Panc1 (cell line): Measurements from ENCODE around the gene SCP2.

Source experiments
- POLR2AphosphoS5 ChIP-seq: IDR thresholded peaks from 2 replicates; pipeline ENCODE4 v1.6.1; 2012; ENCODE audit warnings: mild to moderate bottlenecking, low read depth, low read length, moderate library complexity
- TCF7L2 ChIP-seq: IDR thresholded peaks from 2 replicates; pipeline ENCODE4 v1.6.1; 2011; ENCODE audit warnings: mild to moderate bottlenecking, low read depth, low read length, inconsistent platforms
- TF ChIP-seq, protein P1 (sequence below): fragments of 450-650 bp; IDR thresholded peaks from 2 replicates; pipeline ENCODE4 v1.5.1; 2017; ENCODE audit warnings: mild to moderate bottlenecking
- TF ChIP-seq, protein P2 (sequence below), 2 experiments: IDR thresholded peaks; 2 replicates each; pipeline ENCODE4 v1.6.1; 2011 to 2012; ENCODE audit warnings: low read depth in 2 of 2, control low read depth in 1 of 2, low read length in 1 of 2, mild to moderate bottlenecking in 1 of 2, moderate library complexity in 1 of 2; ENCODE audit not compliant: insufficient read depth in 1 of 2

DNA sequence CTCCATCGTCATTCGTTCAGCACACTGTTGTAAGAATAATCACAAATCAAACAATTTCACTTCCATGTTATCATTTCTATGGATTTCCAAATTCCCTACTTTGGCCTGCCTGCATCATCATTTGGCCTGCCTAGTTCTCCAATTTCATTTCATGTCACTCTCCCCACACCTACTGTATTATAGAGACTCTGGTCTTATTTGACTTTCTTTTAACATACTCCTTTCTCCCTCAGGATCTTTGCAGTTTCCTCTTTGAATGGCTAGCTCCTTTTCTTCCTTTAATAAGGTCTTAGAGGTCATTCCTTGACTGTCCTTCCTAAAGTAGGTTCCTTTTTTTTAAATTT, 98.7 kb downstream of the SCP2 start:
- TF ChIP-seq, protein P1, sequence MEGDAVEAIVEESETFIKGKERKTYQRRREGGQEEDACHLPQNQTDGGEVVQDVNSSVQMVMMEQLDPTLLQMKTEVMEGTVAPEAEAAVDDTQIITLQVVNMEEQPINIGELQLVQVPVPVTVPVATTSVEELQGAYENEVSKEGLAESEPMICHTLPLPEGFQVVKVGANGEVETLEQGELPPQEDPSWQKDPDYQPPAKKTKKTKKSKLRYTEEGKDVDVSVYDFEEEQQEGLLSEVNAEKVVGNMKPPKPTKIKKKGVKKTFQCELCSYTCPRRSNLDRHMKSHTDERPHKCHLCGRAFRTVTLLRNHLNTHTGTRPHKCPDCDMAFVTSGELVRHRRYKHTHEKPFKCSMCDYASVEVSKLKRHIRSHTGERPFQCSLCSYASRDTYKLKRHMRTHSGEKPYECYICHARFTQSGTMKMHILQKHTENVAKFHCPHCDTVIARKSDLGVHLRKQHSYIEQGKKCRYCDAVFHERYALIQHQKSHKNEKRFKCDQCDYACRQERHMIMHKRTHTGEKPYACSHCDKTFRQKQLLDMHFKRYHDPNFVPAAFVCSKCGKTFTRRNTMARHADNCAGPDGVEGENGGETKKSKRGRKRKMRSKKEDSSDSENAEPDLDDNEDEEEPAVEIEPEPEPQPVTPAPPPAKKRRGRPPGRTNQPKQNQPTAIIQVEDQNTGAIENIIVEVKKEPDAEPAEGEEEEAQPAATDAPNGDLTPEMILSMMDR = no peak
- TF ChIP-seq POLR2AphosphoS5 (no peak), TCF7L2 (no peak)
- TF ChIP-seq, protein P2, sequence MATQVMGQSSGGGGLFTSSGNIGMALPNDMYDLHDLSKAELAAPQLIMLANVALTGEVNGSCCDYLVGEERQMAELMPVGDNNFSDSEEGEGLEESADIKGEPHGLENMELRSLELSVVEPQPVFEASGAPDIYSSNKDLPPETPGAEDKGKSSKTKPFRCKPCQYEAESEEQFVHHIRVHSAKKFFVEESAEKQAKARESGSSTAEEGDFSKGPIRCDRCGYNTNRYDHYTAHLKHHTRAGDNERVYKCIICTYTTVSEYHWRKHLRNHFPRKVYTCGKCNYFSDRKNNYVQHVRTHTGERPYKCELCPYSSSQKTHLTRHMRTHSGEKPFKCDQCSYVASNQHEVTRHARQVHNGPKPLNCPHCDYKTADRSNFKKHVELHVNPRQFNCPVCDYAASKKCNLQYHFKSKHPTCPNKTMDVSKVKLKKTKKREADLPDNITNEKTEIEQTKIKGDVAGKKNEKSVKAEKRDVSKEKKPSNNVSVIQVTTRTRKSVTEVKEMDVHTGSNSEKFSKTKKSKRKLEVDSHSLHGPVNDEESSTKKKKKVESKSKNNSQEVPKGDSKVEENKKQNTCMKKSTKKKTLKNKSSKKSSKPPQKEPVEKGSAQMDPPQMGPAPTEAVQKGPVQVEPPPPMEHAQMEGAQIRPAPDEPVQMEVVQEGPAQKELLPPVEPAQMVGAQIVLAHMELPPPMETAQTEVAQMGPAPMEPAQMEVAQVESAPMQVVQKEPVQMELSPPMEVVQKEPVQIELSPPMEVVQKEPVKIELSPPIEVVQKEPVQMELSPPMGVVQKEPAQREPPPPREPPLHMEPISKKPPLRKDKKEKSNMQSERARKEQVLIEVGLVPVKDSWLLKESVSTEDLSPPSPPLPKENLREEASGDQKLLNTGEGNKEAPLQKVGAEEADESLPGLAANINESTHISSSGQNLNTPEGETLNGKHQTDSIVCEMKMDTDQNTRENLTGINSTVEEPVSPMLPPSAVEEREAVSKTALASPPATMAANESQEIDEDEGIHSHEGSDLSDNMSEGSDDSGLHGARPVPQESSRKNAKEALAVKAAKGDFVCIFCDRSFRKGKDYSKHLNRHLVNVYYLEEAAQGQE (IDR thresholded peaks at IDR 0.05; ENCODE audit: insufficient read depth in 1 of 2, low read depth in 2 of 2, low read length in 1 of 2) = no peak
